Testis (tissue), 2 donors: Measurements from ENCODE around the gene POLR1F.

ENCODE experiments used
- CTCF ChIP-seq, 3 experiments: fragments of 450-650 bp in 2 of 3; fragments of 200-600 bp in 1 of 3; sonication (generic) in 1 of 3; IDR thresholded peaks; one replicate each; pipeline ENCODE4 v1.5.1; 2016 to 2019; ENCODE audit warnings: antibody characterized with exemption in 3 of 3, mild to moderate bottlenecking in 2 of 3, moderate library complexity in 1 of 3
- POLR2A ChIP-seq: fragments of 450-650 bp; IDR thresholded peaks from one replicate; pipeline ENCODE4 v1.6.1; 2017; ENCODE audit warnings: antibody characterized with exemption, mild to moderate bottlenecking, moderate library complexity

GRCh38 chr7:19696926-19697325 lies 11.9 kb downstream of the POLR1F start:
- TF ChIP-seq CTCF (IDR thresholded peaks at IDR 0.05) (no peak), POLR2A (no peak)
